GM23338 (cell line): ENCODE data around the gene PROC. TPM values are rescaled to one million over a fixed set of nuclear protein-coding genes. Genes with fewer than 3 reads are reported as not detected.

Experiments
- ATAC-seq: fragments of 200-7000 bp; cut with Tn5 transposase; 3 replicates; pipeline ENCODE4 v1.9.1; 2020
- DNase-seq: peaks from one replicate; pipeline ENCODE4 v3.0.0-alpha.2; 2015; ENCODE audit warnings: low spot score
- H2AFZ ChIP-seq: fragments of 200-600 bp; sonication (generic); 2 replicates; pipeline ENCODE4 v1.8.0; 2016; ENCODE audit warnings: antibody characterized with exemption, mild to moderate bottlenecking, moderate library complexity
- H3F3A ChIP-seq: fragments of 200-600 bp; sonication (generic); replicated peaks from 2 replicates; pipeline ENCODE4 v1.8.0; 2017; ENCODE audit warnings: antibody characterized with exemption, mixed run types, low read depth
- H3K27ac ChIP-seq: fragments of 200-600 bp; sonication (generic); 2 replicates; pipeline ENCODE4 v1.6.1; 2016; ENCODE audit warnings: low read depth
- H3K27me3 ChIP-seq: fragments of 200-600 bp; sonication (generic); 2 replicates; pipeline ENCODE4 v1.8.0; 2016; ENCODE audit warnings: mild to moderate bottlenecking, mixed run types, moderate library complexity; ENCODE audit not compliant: insufficient read depth
- H3K36me3 ChIP-seq: fragments of 200-600 bp; sonication (generic); 2 replicates; pipeline ENCODE4 v1.8.0; 2016; ENCODE audit warnings: mild to moderate bottlenecking; ENCODE audit not compliant: insufficient read depth
- H3K4me1 ChIP-seq: fragments of 200-600 bp; sonication (generic); 2 replicates; pipeline ENCODE4 v1.8.0; 2016; ENCODE audit warnings: mild to moderate bottlenecking, moderate library complexity; ENCODE audit not compliant: insufficient read depth
- H3K4me2 ChIP-seq: fragments of 200-600 bp; sonication (generic); 2 replicates; pipeline ENCODE4 v1.7.1; 2017; ENCODE audit warnings: mixed run types
- H3K4me3 ChIP-seq: fragments of 200-600 bp; sonication (generic); 2 replicates; pipeline ENCODE4 v1.6.1; 2016; ENCODE audit warnings: mixed run types
- H3K79me2 ChIP-seq: fragments of 200-600 bp; sonication (generic); replicated peaks from 2 replicates; pipeline ENCODE4 v1.8.0; 2017; ENCODE audit warnings: mild to moderate bottlenecking; ENCODE audit not compliant: insufficient read depth
- H3K9me2 ChIP-seq: fragments of 200-600 bp; sonication (generic); 2 replicates; pipeline ENCODE4 v1.8.0; 2017; ENCODE audit not compliant: insufficient read depth
- H4K20me1 ChIP-seq: fragments of 200-600 bp; sonication (generic); replicated peaks from 2 replicates; pipeline ENCODE4 v1.8.0; 2017; ENCODE audit warnings: mild to moderate bottlenecking; ENCODE audit not compliant: insufficient read depth
- H3K27ac Mint-ChIP-seq: 2 replicates; pipeline ENCODE4 v1.8.0; 2020; ENCODE audit warnings: inconsistent platforms, mild to moderate bottlenecking, moderate library complexity, mixed read lengths
- H3K27me3 Mint-ChIP-seq: 3 replicates; pipeline ENCODE4 v1.8.0; 2022; ENCODE audit warnings: low read depth, mild to moderate bottlenecking, moderate library complexity, mixed read lengths, inconsistent platforms; ENCODE audit not compliant: insufficient read depth, poor library complexity
- H3K36me3 Mint-ChIP-seq: 3 replicates; pipeline ENCODE4 v1.8.0; 2021; ENCODE audit warnings: low read depth, mild to moderate bottlenecking, inconsistent platforms, moderate library complexity, mixed read lengths
- H3K4me1 Mint-ChIP-seq: 3 replicates; pipeline ENCODE4 v1.8.0; 2020; ENCODE audit warnings: mild to moderate bottlenecking, inconsistent platforms, mixed read lengths
- H3K4me3 Mint-ChIP-seq: 3 replicates; pipeline ENCODE4 v1.8.0; 2021; ENCODE audit warnings: moderate library complexity, mild to moderate bottlenecking, inconsistent platforms, mixed read lengths
- H3K9me3 Mint-ChIP-seq: 3 replicates; pipeline ENCODE4 v1.8.0; 2020; ENCODE audit warnings: moderate library complexity, mild to moderate bottlenecking, inconsistent platforms, mixed read lengths
- CREB1 ChIP-seq: fragments of 250-450 bp; sonication (Bioruptor Pico); IDR thresholded peaks from 2 replicates; pipeline ENCODE4 v1.5.0; 2020; ENCODE audit warnings: low read depth, mild to moderate bottlenecking, moderate library complexity
- CTCF ChIP-seq, 2 experiments: fragments of 200-600 bp in 1 of 2; sonication (generic) in 1 of 2; conservative IDR thresholded peaks; 2 replicates each; pipeline versions ENCODE4 v1.5.1 to v1.6.1; 2016 to 2017; ENCODE audit warnings: antibody characterized with exemption in 2 of 2, low read depth in 2 of 2, mild to moderate bottlenecking in 2 of 2, moderate library complexity in 1 of 2
- ETS1 ChIP-seq: IDR thresholded peaks from 2 replicates; pipeline ENCODE4 v1.6.1; 2016; ENCODE audit warnings: antibody characterized with exemption
- JUNB ChIP-seq: IDR thresholded peaks from one replicate; pipeline ENCODE4 v1.6.1; 2016; ENCODE audit warnings: antibody characterized with exemption; ENCODE audit not compliant: unreplicated experiment
- NANOG ChIP-seq: IDR thresholded peaks from 2 replicates; pipeline ENCODE4 v1.6.1; 2016; ENCODE audit warnings: antibody characterized with exemption, borderline replicate concordance
- POLR2AphosphoS5 ChIP-seq: IDR thresholded peaks from 2 replicates; pipeline ENCODE4 v1.6.1; 2016; ENCODE audit warnings: antibody characterized with exemption, low read depth
- REST ChIP-seq: IDR thresholded peaks from one replicate; pipeline ENCODE4 v1.6.1; 2018; ENCODE audit warnings: antibody characterized with exemption; ENCODE audit not compliant: unreplicated experiment
- STAT1 ChIP-seq: IDR thresholded peaks from one replicate; pipeline ENCODE4 v1.6.1; 2016; ENCODE audit warnings: antibody characterized with exemption; ENCODE audit not compliant: unreplicated experiment
- ZNF462 ChIP-seq: fragments of 250-450 bp; sonication (Bioruptor Pico); IDR thresholded peaks from 2 replicates; pipeline ENCODE4 v1.5.0; 2020; ENCODE audit warnings: mild to moderate bottlenecking, moderate library complexity
- polyA plus RNA-seq: library from polyadenylated mRNA; unstranded; fragments of >200 nt; fragmentation: Nextera tagmentation; extraction: Ambion mirVana; gene quantifications from 2 replicates; pipeline ENCODE4 v1.2.1, GENCODE V29; 2016
- total RNA-seq: library from RNA; depleted of rRNA; stranded (reverse); fragments of >200 nt; shearing (Covaris generic); gene quantifications from 2 replicates; pipeline ENCODE4 v1.2.3, GENCODE V29; 2014

PROC gene
- total and polyA plus RNA-seq, 2 experiments from 2014 or later = 1.7 to 2.4 TPM

- TF ChIP-seq REST (no peak), CREB1 (CRISPR knock-in tag) (no peak), ETS1 (no peak), JUNB (no peak), CTCF (conservative IDR thresholded peaks at IDR 0.05; ENCODE audit: low read depth in 2 of 2) (no peak), STAT1 (no peak), POLR2AphosphoS5 (no peak), NANOG (no peak)
Measured at GRCh38 chr2:127370010-127370409, 48.2 kb upstream of the PROC start (continued).

- no peak for ATAC-seq
- H3K27me3 ChIP-seq = no peaks in the 10 kb centered on the region
Measured at GRCh38 chr2:127371037-127371436, 47.2 kb upstream of the PROC start.

More at GRCh38 chr2:127371037-127371436, 47.2 kb upstream of the PROC start:
- Histone ChIP-seq H4K20me1 (no peaks in the 10 kb centered on the region; the same call in 1 of the 2 replicates), H3K4me1 (no peaks in the 10 kb centered on the region; the same call in none of the 2 replicates), H3F3A (no peaks in the 10 kb centered on the region), H3K9me2 (no peaks in the 10 kb centered on the region), H3K79me2 (peaks cover 94% of the 10 kb centered on the region), H3K36me3 (peaks cover 11% of the 10 kb centered on the region; the same call in 1 of the 2 replicates), H3K27ac (no peak overlapping the region), H3K4me3 (no peak overlapping the region), H2AFZ (no peak overlapping the region), H3K4me2 (no peak overlapping the region)
- H3K9me3 Mint-ChIP-seq = peaks cover 65% of the 10 kb centered on the region
- peaks cover 57% of the 10 kb centered on the region for H3K36me3 Mint-ChIP-seq
- no peak overlapping the region for H3K27ac Mint-ChIP-seq
- DNase-seq = peak; percentile 47
- peaks cover 5% of the 10 kb centered on the region for H3K4me1 Mint-ChIP-seq
- no peak overlapping the region for H3K4me3 Mint-ChIP-seq
- TF ChIP-seq ZNF462 (CRISPR knock-in tag) = no peak
- TF ChIP-seq CTCF (conservative IDR thresholded peaks at IDR 0.05; ENCODE audit: low read depth in 2 of 2) = peak; percentile 31 to 55; a peak in 3 of 4 replicates
- no peaks in the 10 kb centered on the region for H3K27me3 Mint-ChIP-seq
